ENCODE measurements around the gene MAS1. TPM values are rescaled to one million over a fixed set of nuclear protein-coding genes. Genes with fewer than 3 reads are reported as not detected.
"Not testable (repeated sequence)": the region's sequence is repeated elsewhere in the genome, so short reads cannot be mapped to it uniquely, and the experiment has no call there.

MAS1 gene
- total RNA-seq, 4 donors from 2014 or later: not detected

DNA sequence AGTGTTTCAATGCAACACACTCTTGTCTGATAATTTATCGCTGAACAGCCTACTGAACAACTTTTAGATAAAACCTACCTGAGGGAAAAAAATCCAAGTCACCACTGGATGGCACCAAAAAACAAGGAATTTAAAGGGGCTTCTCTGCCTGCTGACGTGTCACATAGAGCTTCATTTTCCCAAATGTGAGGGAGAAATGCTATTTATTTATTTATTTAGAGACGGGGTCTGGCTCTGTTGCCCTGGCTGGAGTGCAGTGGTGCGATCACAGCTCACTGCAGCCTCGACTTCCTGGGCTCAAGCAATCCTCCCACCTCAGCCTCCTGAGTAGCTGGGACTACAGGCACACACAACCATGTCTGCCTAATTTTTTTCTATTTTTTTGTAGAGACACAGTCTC lies 27.4 kb upstream of the MAS1 start:
- H3K36me3 ChIP-seq, H3K4me1 ChIP-seq, H3K9me3 ChIP-seq, H3K27me3 ChIP-seq, H3K4me3 ChIP-seq, H3K27ac ChIP-seq: not testable (repeated sequence)
- TF ChIP-seq, protein P1, sequence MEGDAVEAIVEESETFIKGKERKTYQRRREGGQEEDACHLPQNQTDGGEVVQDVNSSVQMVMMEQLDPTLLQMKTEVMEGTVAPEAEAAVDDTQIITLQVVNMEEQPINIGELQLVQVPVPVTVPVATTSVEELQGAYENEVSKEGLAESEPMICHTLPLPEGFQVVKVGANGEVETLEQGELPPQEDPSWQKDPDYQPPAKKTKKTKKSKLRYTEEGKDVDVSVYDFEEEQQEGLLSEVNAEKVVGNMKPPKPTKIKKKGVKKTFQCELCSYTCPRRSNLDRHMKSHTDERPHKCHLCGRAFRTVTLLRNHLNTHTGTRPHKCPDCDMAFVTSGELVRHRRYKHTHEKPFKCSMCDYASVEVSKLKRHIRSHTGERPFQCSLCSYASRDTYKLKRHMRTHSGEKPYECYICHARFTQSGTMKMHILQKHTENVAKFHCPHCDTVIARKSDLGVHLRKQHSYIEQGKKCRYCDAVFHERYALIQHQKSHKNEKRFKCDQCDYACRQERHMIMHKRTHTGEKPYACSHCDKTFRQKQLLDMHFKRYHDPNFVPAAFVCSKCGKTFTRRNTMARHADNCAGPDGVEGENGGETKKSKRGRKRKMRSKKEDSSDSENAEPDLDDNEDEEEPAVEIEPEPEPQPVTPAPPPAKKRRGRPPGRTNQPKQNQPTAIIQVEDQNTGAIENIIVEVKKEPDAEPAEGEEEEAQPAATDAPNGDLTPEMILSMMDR (IDR thresholded peaks at IDR 0.05): peak; percentile 16 to 74 (median 37)
- 22 to 24% methylated on average over 5 of the region's 5 CpGs for WGBS, 2 donors
- peak in 1 of 2 donors; percentile 80 for DNase-seq (ENCODE audit: low spot score in 2 of 2)

DNA sequence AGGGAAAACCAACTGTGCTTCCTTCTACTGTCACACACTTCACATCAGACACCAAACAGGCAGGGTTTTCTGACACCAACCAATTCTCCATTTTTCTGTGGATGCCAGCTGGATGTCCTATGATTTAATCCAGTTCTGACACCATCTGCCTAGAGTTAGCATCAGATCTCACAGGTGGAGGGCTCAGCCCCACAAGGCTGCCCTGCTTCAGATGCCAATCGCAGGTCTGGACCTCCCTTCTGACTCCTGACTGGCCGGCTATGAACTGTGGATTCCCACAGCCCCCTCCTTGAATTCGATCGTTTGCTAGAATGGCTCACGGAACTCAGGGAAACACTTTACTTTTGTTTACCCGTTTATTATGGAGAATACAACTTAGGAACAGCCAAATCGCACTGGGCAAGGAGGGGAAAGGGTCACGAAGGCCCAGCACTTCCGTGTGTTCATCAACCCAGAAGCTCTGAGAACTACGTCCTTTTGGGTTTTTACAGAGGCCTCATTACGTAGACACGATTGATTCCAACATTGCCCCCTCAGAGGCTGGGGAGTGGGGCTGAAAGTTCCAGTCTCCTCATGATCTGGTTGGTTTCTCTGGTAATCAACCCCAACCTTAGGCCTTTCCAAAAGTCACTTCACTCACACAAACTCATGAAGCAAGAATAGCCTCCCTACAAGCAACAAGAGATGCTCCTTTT lies 25.4 kb upstream of the MAS1 start:
- H3K36me3 ChIP-seq: no peaks in the 10 kb centered on the region
- no peaks in the 10 kb centered on the region for H3K4me1 ChIP-seq
- TF ChIP-seq, protein P1 (IDR thresholded peaks at IDR 0.05): no peak
- TF ChIP-seq POLR2A (IDR thresholded peaks at IDR 0.05) (no peak), EP300 (IDR thresholded peaks at IDR 0.05) (no peak)
- H3K27me3 ChIP-seq: no peaks in the 10 kb centered on the region
- peaks cover 0 to 5% (median 0%) of the 10 kb centered on the region in 4 donors for H3K9me3 ChIP-seq
- DNase-seq (ENCODE audit: low spot score in 2 of 2): no peak
- 78 to 80% methylated on average over 12 of the region's 12 CpGs for WGBS, 2 donors
- H3K4me3 ChIP-seq: no peak overlapping the region
- no peak overlapping the region for H3K27ac ChIP-seq

DNA sequence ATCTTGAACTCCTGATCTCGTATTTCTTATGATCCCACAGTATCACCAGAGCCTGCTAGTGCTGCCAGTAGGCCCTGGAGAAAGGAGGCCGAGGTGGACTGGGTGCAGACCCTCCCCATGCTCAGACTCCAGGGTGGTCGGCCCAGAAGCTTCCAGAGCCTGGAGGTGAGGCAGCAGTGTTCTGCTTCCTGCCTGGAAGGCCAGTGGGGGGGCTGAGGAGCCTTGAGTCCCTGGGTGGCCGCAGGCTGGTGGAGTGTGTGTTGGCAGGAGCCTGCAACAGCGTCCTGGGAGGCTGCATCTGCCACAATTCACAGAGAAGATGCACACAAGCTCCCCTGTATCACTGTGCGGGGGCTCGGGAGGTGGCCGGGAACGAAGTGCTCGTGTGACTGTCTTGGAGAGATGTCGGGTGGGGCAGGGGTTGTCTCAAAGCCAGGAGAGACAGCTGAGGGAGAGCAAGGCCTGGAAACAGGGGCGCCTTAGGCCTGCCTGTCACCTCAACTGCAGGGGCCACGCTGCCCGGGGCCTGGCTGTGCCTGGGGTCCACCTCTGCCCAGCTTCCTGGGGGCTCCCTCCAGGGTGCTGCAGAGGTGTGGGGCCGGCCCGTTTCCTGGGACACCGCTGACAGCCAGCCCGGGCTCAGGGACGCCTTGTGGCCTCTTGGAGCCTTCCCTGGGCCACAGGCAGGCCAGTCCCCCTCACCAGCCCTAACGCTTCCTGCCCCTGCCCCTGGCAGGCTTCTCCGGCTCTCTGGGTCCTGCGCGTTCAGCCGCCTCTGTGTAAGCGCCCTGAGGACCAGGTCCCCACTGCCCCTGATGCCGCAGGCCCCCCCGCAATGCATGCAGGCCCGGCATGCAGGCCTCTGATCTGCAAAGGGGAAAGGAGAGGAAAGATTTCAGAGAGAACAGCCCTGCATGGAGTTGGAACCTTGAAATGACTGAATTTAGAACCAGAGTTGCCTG lies 24.2 kb upstream of the MAS1 start:
- WGBS, 2 donors: 90 to 91% methylated on average over 22 to 24 of the region's 28 CpGs
- Histone ChIP-seq H3K27me3 (no peaks in the 10 kb centered on the region), H3K36me3 (no peaks in the 10 kb centered on the region), H3K4me1 (no peaks in the 10 kb centered on the region), H3K9me3 (peaks cover 0 to 5% (median 0%) of the 10 kb centered on the region in 4 donors), H3K4me3 (no peak overlapping the region), H3K27ac (no peak overlapping the region)
- TF ChIP-seq, protein P1 (IDR thresholded peaks at IDR 0.05): no peak
- no peak for TF ChIP-seq POLR2A (IDR thresholded peaks at IDR 0.05)
- no peak for TF ChIP-seq EP300 (IDR thresholded peaks at IDR 0.05)
- no peak for DNase-seq (ENCODE audit: low spot score in 2 of 2)

DNA sequence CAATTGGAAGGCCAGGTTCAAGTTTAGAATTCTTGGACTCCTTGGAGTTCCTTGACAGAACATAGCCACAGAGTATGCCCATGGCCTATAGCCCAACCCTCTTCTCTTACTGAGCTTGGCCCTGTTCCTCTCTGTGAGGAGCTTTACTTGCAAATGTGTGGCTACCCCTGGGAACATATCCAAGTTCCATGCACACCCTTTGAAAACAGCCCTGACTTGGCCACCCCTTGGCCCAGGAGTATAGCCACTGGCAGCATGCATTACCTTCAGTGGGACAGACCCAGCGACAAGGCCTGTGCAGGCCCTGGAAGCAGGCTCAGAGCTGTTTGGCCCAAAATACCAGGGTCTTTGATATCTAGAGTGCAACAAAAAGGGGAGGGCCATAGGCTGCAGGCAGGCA lies 19.5 kb upstream of the MAS1 start:
- no peak overlapping the region for H3K4me3 ChIP-seq
- H3K4me1 ChIP-seq: peaks cover 0 to 4% (median 0%) of the 10 kb centered on the region in 4 donors
- no peak for DNase-seq (ENCODE audit: low spot score in 2 of 2)
- no peaks in the 10 kb centered on the region for H3K36me3 ChIP-seq
- no peaks in the 10 kb centered on the region for H3K27me3 ChIP-seq
- TF ChIP-seq POLR2A (IDR thresholded peaks at IDR 0.05) (no peak), EP300 (IDR thresholded peaks at IDR 0.05) (no peak)
- TF ChIP-seq, protein P1 (IDR thresholded peaks at IDR 0.05): no peak
- 92 to 100% methylated on average over 1 of the region's 1 CpG for WGBS, 2 donors
- no peak overlapping the region for H3K27ac ChIP-seq
- peaks cover 0 to 5% (median 0%) of the 10 kb centered on the region in 4 donors for H3K9me3 ChIP-seq

DNA sequence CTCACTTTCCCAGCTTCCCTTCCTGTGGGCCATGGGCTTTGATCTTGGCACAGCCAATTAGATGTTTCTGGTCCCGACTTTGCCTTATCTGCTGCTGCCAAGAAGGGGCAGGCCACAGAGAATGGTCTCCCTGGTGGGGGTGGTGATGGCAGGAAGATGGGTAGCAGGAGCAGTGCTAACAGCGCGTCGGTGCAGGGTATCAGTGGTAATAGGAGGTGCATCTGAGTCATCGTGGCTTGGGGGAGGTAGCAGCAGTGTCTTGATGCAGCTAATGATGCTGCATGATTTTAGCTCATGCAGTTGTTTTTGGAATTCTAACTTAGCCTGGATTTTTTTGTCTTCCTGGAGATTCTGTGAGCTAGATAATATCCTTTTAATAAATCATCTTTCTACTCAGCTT lies 18.9 kb upstream of the MAS1 start:
- Histone ChIP-seq H3K27ac (no peak overlapping the region), H3K4me3 (no peak overlapping the region), H3K36me3 (no peaks in the 10 kb centered on the region), H3K9me3 (peaks cover 0 to 5% (median 0%) of the 10 kb centered on the region in 4 donors), H3K4me1 (peaks cover 0 to 4% (median 0%) of the 10 kb centered on the region in 4 donors), H3K27me3 (no peaks in the 10 kb centered on the region)
- DNase-seq (ENCODE audit: low spot score in 2 of 2): no peak
- TF ChIP-seq POLR2A (IDR thresholded peaks at IDR 0.05) (no peak), EP300 (IDR thresholded peaks at IDR 0.05) (no peak)
- TF ChIP-seq, protein P1 (IDR thresholded peaks at IDR 0.05): no peak
- WGBS, 2 donors: 85 to 91% methylated on average over 5 of the region's 5 CpGs

Data from tibial nerve (tissue), 4 donors.